Uterus (tissue), 4 donors: ENCODE results near the gene TAPT1. TPM values are rescaled to one million over a fixed set of nuclear protein-coding genes. Genes with fewer than 3 reads are reported as not detected.

Experiments
- DNase-seq, 2 donors: peaks; one replicate each; pipeline ENCODE4 v3.0.0-alpha.2; 2019 to 2020
- H3K27ac ChIP-seq, 2 donors: fragments of 200-600 bp; sonication (generic); 1 replicate in 1 of 2; 2 replicates in 1 of 2; pipeline ENCODE4 v1.5.1; 2016 to 2018
- H3K27me3 ChIP-seq, 2 donors: fragments of 200-600 bp; sonication (generic); one replicate each; pipeline ENCODE4 v1.5.1; 2018 to 2019; ENCODE audit warnings: control low read depth in 1 of 2
- H3K36me3 ChIP-seq, 2 donors: fragments of 200-600 bp; sonication (generic); one replicate each; pipeline ENCODE4 v1.5.1; 2019; ENCODE audit warnings: control low read depth in 1 of 2
- H3K4me1 ChIP-seq, 2 donors: fragments of 200-600 bp; sonication (generic); one replicate each; pipeline ENCODE4 v1.5.1; 2018 to 2019; ENCODE audit warnings: control low read depth in 1 of 2
- H3K4me3 ChIP-seq, 2 donors: fragments of 200-600 bp; sonication (generic); 1 replicate in 1 of 2; 2 replicates in 1 of 2; pipeline ENCODE4 v1.5.1; 2018 to 2019; ENCODE audit warnings: mild to moderate bottlenecking in 1 of 2
- H3K9me3 ChIP-seq, 2 donors: fragments of 200-600 bp; sonication (generic); one replicate each; pipeline ENCODE4 v1.5.1; 2019; ENCODE audit warnings: control low read depth in 1 of 2
- POLR2A ChIP-seq, 2 donors: fragments of 450-650 bp; IDR thresholded peaks; one replicate each; pipeline ENCODE4 v1.6.1; 2016; ENCODE audit warnings: antibody characterized with exemption in 2 of 2, mild to moderate bottlenecking in 1 of 2, moderate library complexity in 1 of 2
- intact Hi-C: fragments of 100-400 bp; cut with DNase I; formaldehyde crosslinking; loops from one replicate; pipeline ENCODE4 v1.15.1; 2023; ENCODE audit warnings: low total_unique reads
- total RNA-seq, 4 donors: library from RNA; depleted of rRNA in 3 of 4; stranded (reverse); fragments of >200 nt in 3 of 4; gene quantifications; one replicate each; pipeline versions ENCODE4 v1.1.0 to v1.2.4, GENCODE V29; 2014 to 2023
- TF ChIP-seq, protein P1 (sequence below), 4 experiments: fragments of 200-600 bp in 2 of 4; fragments of 450-650 bp in 2 of 4; sonication (generic) in 2 of 4; IDR thresholded peaks; one replicate each; pipeline ENCODE4 v1.5.1; 2016 to 2019; ENCODE audit warnings: antibody characterized with exemption in 4 of 4, mild to moderate bottlenecking in 2 of 4, moderate library complexity in 1 of 4
- donor health status: DM: yes; HTN: yes; CAD: no.

Gene TAPT1
- total RNA-seq, 4 donors from 2014 or later = 28.2 to 68.5 (median 63.5) TPM

DNA sequence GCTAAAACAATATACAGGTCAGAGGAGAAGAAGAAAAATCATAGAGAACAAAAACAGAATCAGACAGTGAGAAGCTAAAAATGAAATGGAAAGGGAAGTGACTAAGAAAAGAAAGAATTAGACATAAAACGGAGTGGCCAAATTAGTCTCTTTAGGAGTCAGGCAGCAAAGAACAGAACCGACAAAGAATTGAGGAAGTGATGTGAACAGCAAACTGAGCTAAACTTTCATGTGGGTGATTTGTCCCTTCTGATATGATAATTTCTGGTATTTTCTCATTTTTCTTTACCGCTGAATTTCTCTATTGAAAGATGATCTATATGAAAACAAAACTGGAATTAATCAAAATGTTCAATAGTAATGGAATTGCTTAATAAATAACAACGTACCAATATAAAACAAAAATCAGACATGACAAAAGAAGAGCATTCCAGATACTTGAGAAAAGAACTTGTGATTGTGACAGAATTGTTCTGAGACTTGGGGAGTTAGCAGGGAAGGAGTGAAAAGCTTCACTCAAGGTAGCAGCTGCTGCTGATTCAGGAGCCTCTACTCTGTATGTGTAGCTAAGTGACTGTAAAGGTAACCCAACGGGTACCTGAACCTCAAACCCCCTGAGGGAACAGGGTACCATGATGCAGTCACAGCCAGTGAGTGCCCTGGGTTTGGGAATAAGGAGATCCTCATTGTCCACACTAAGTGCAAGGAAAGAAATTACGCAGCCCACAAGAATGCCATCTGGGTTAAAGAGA is 8.8 kb downstream of the TAPT1 start:
- Histone ChIP-seq H3K4me3 (no peak overlapping the region), H3K27me3 (no peaks in the 10 kb centered on the region), H3K36me3 (no peaks in the 10 kb centered on the region), H3K27ac (no peak overlapping the region), H3K4me1 (peaks cover 0 to 6% of the 10 kb centered on the region in 2 donors), H3K9me3 (no peaks in the 10 kb centered on the region)
- no peak for DNase-seq
- no peak for TF ChIP-seq POLR2A (IDR thresholded peaks at IDR 0.05)
- TF ChIP-seq, protein P1, sequence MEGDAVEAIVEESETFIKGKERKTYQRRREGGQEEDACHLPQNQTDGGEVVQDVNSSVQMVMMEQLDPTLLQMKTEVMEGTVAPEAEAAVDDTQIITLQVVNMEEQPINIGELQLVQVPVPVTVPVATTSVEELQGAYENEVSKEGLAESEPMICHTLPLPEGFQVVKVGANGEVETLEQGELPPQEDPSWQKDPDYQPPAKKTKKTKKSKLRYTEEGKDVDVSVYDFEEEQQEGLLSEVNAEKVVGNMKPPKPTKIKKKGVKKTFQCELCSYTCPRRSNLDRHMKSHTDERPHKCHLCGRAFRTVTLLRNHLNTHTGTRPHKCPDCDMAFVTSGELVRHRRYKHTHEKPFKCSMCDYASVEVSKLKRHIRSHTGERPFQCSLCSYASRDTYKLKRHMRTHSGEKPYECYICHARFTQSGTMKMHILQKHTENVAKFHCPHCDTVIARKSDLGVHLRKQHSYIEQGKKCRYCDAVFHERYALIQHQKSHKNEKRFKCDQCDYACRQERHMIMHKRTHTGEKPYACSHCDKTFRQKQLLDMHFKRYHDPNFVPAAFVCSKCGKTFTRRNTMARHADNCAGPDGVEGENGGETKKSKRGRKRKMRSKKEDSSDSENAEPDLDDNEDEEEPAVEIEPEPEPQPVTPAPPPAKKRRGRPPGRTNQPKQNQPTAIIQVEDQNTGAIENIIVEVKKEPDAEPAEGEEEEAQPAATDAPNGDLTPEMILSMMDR (IDR thresholded peaks at IDR 0.05) = no peak
- intact Hi-C loops = no loop called here

DNA sequence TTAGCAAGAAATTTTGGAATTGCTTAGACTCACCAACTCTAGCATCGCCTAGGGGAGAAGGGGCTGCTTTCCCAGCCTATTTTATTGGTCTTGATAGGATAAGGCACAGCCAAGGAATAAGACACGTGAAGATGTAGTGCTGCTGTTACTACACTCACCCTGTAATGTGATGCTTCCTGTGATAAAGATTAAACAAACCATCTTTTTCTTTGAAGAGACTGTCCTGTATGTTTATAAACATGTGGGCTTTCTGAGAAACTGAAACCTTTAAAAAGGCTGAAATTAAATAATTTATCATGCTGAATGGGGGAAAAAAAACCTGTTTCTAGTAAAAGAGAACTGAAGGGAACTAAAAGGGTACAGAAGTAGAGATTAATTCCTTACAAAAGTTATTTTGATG is 13.2 kb downstream of the TAPT1 start:
- H3K27ac ChIP-seq = no peak overlapping the region
- intact Hi-C loops = no loop called here

DNA sequence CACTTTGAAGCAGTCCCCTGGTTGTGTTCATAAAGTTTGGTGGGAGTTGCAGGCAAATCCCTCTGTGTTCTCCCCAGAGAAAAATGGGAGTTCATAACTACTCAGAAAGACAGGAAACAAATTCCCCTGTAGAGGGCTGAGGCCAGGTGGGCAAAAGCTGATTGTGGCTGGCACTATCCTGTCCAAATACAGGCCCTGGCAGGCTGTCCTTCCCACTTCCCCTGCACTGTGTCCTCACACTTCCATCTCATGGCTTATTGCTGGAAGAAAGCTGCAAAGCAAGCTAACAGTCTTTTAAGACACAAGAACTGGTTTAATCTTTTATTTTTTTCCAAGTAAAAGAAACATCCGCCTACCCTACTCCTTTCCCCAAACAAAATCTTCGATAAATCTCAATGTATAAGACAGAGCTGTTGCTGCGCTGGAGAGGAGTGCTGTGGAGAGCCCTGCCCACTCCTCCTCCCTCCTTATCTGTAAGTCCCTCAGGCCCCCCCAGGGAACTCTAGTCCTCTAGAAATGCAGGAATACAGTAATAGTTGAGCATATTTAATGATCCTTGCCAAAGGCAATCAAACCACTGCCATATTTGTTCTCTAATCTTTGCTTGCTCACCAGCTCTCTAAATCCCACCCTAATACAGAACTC is 14.0 kb downstream of the TAPT1 start:
- H3K36me3 ChIP-seq = no peaks in the 10 kb centered on the region
- intact Hi-C loops = no loop called here
- no peaks in the 10 kb centered on the region for H3K9me3 ChIP-seq
- H3K4me3 ChIP-seq = no peak overlapping the region
- no peak overlapping the region for H3K27ac ChIP-seq
- no peaks in the 10 kb centered on the region for H3K4me1 ChIP-seq
- DNase-seq = no peak
- TF ChIP-seq POLR2A (IDR thresholded peaks at IDR 0.05) = no peak
- H3K27me3 ChIP-seq = no peaks in the 10 kb centered on the region

More for the DNA sequence above, 13.2 kb downstream of the TAPT1 start:
- peaks cover 0 to 6% of the 10 kb centered on the region in 2 donors for H3K4me1 ChIP-seq
- no peak overlapping the region for H3K4me3 ChIP-seq
- no peaks in the 10 kb centered on the region for H3K36me3 ChIP-seq
- no peak for DNase-seq
- H3K27me3 ChIP-seq = no peaks in the 10 kb centered on the region
- H3K9me3 ChIP-seq = no peaks in the 10 kb centered on the region
- TF ChIP-seq POLR2A (IDR thresholded peaks at IDR 0.05) = no peak
- TF ChIP-seq, protein P1 (IDR thresholded peaks at IDR 0.05) = no peak

DNA sequence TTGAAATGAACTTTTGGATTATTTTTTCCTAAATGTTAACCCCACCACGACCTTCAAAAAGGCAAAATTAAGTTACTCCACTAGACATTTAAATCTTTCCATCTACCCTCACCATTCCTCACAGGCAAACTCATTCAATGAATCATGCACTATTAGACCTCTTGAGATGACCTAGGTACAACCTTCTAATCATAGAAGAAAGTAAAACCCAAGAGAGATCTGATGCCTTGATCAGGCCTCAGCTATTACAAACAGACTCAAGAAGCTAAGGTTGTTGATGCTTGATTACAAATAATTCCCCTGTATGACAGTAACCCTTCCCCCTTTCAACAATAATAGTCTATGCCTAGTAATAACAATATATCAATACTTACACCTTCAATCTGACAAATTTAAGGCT is 18.9 kb downstream of the TAPT1 start:
- no peak for DNase-seq
- H3K27ac ChIP-seq = no peak overlapping the region
- TF ChIP-seq POLR2A (IDR thresholded peaks at IDR 0.05) = no peak
- TF ChIP-seq, protein P1 (IDR thresholded peaks at IDR 0.05) = no peak
- no peaks in the 10 kb centered on the region for H3K36me3 ChIP-seq
- H3K4me3 ChIP-seq = no peak overlapping the region
- H3K27me3 ChIP-seq = no peaks in the 10 kb centered on the region
- H3K9me3 ChIP-seq = no peaks in the 10 kb centered on the region
- no peaks in the 10 kb centered on the region for H3K4me1 ChIP-seq
- intact Hi-C loops = no loop called here

DNA sequence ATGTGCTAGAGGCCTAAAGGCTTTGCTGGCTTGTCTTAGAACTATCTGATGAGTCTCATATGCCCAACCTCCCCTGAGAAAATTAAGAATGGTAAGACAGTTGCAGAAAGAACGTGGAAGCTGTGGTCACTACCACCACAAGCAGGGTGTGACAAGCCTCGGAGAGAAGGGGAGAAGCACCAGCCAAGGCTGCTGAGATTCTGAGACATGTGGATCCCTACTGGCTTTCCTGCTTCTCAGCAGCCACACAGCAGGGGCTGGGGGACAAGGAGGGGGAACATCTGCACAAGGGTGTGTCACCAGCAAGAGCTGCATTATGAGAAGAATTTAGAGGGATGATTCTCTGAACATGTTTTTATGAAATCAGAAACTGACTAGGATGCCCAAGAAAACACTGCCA is 19.4 kb downstream of the TAPT1 start:
- Histone ChIP-seq H3K27ac (no peak overlapping the region), H3K27me3 (no peaks in the 10 kb centered on the region), H3K4me1 (no peaks in the 10 kb centered on the region), H3K4me3 (no peak overlapping the region), H3K9me3 (no peaks in the 10 kb centered on the region), H3K36me3 (no peaks in the 10 kb centered on the region)
- DNase-seq = no peak
- intact Hi-C loops = no loop called here
- TF ChIP-seq POLR2A (IDR thresholded peaks at IDR 0.05) = no peak
- TF ChIP-seq, protein P1 (IDR thresholded peaks at IDR 0.05) = no peak
